Esophagus muscularis mucosa (tissue), 4 donors: ENCODE results near the gene NIT2.

Source experiments
- EP300 ChIP-seq: sonication (generic); formaldehyde crosslinking; IDR thresholded peaks from one replicate; pipeline ENCODE4 v1.6.1; 2017; ENCODE audit warnings: antibody characterized with exemption
- POLR2A ChIP-seq: fragments of 450-650 bp; IDR thresholded peaks from one replicate; pipeline ENCODE4 v1.6.1; 2017; ENCODE audit warnings: antibody characterized with exemption, moderate library complexity, mild to moderate bottlenecking, low read depth
- TF ChIP-seq, protein P1 (sequence below), 3 experiments: fragments of 200-600 bp in 2 of 3; fragments of 450-650 bp in 1 of 3; sonication (generic) in 2 of 3; IDR thresholded peaks; one replicate each; pipeline ENCODE4 v1.5.1; 2017 to 2019; ENCODE audit warnings: antibody characterized with exemption in 3 of 3, mild to moderate bottlenecking in 2 of 3, moderate library complexity in 1 of 3

- TF ChIP-seq EP300 (no peak), POLR2A (no peak)
- TF ChIP-seq, protein P1, sequence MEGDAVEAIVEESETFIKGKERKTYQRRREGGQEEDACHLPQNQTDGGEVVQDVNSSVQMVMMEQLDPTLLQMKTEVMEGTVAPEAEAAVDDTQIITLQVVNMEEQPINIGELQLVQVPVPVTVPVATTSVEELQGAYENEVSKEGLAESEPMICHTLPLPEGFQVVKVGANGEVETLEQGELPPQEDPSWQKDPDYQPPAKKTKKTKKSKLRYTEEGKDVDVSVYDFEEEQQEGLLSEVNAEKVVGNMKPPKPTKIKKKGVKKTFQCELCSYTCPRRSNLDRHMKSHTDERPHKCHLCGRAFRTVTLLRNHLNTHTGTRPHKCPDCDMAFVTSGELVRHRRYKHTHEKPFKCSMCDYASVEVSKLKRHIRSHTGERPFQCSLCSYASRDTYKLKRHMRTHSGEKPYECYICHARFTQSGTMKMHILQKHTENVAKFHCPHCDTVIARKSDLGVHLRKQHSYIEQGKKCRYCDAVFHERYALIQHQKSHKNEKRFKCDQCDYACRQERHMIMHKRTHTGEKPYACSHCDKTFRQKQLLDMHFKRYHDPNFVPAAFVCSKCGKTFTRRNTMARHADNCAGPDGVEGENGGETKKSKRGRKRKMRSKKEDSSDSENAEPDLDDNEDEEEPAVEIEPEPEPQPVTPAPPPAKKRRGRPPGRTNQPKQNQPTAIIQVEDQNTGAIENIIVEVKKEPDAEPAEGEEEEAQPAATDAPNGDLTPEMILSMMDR (IDR thresholded peaks at IDR 0.05): no peak
Observed at GRCh38 chr3:100395679-100396431, 61.3 kb downstream of the NIT2 start.
